ENCODE data around the gene NAPSA. TPM values are rescaled to one million over a fixed set of nuclear protein-coding genes. Genes with fewer than 3 reads are reported as not detected.

The NAPSA gene
- polyA plus RNA-seq, 1 donor from 2014 or later, result 4.2 TPM

DNA sequence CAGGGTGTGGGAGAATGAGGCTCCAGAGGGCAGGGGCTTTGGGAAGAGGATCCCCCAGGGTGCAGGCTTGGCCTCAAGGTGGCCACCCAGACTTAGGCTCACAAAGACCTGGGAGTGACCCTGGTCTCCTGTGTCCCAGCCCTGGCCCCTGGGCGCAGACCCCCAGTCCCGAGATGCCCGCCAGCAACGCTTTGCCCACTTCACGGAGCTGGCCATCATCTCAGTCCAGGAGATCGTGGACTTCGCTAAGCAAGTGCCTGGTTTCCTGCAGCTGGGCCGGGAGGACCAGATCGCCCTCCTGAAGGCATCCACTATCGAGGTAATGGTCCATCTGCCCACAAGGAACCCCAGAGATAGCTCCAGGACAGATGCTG is 13.4 kb upstream of the NAPSA start:
- peak overlapping the region in 1 of 4 donors; percentile 70 for H3K4me3 Mint-ChIP-seq
- no peaks in the 10 kb centered on the region for H3K27me3 Mint-ChIP-seq
- peaks cover 12 to 15% (median 12%) of the 10 kb centered on the region in 3 donors for H3K4me1 Mint-ChIP-seq
- H3K9me3 Mint-ChIP-seq, result no peaks in the 10 kb centered on the region
- H3K36me3 Mint-ChIP-seq, result peaks cover 2% of the 10 kb centered on the region
- H3K27ac Mint-ChIP-seq, result peak overlapping the region in 2 of 3 donors; percentile 59 to 96

DNA sequence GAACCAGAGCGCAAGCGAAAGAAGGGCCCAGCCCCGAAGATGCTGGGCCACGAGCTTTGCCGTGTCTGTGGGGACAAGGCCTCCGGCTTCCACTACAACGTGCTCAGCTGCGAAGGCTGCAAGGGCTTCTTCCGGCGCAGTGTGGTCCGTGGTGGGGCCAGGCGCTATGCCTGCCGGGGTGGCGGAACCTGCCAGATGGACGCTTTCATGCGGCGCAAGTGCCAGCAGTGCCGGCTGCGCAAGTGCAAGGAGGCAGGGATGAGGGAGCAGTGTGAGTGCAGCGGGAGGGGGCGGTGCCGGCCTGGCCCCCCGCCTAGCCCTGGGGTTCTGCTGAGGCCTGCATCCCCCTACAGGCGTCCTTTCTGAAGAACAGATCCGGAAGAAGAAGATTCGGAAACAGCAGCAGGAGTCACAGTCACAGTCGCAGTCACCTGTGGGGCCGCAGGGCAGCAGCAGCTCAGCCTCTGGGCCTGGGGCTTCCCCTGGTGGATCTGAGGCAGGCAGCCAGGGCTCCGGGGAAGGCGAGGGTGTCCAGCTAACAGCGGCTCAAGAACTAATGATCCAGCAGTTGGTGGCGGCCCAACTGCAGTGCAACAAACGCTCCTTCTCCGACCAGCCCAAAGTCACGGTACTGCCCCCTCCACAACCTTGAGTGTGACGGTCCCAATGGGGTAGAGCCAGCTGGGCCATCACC is 12.9 kb upstream of the NAPSA start:
- H3K9me3 Mint-ChIP-seq, result no peaks in the 10 kb centered on the region
- H3K27me3 Mint-ChIP-seq, result no peaks in the 10 kb centered on the region
- H3K4me1 Mint-ChIP-seq, result peaks cover 8 to 12% (median 10%) of the 10 kb centered on the region in 3 donors
- peaks cover 2% of the 10 kb centered on the region for H3K36me3 Mint-ChIP-seq
- H3K27ac Mint-ChIP-seq, result peak overlapping the region in 2 of 3 donors; percentile 59 to 96
- peak overlapping the region in 1 of 4 donors; percentile 18 for H3K4me3 Mint-ChIP-seq

DNA sequence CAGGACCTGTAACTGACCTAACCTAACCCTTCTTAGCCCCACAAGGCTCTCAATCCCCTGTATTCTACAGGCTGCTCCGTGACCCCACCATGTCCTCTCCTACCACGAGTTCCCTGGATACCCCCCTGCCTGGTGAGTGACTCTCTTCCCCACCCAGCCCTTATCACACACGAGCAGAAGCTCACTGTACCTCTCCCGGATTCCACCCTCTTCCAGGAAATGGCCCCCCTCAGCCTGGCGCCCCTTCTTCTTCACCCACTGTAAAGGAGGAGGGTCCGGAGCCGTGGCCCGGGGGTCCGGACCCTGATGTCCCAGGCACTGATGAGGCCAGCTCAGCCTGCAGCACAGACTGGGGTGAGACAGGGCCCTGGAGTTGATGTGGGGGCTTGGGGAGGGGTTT is 12.1 kb upstream of the NAPSA start:
- no peaks in the 10 kb centered on the region for H3K27me3 Mint-ChIP-seq

DNA sequence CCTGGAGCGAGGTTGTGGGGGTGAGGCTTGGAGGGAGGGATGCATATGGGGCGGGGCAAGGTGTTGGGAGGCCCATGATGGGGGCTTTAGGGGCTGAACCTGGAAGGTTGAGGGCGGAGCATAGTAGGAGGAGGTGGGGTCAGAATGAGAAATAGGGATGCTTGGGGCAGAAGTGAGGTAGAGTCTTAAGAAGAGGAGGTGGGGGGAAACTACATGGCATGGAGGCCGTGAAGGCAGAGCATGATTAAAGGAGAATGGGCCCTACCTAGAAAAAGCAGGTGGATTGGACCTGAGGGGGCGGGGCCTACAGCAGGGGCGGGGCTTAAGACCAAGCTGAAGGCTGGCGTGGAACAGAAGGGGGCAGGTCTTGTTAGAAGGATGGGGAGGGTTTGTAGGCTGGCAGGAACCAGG is 11.6 kb upstream of the NAPSA start:
- Mint-ChIP-seq H3K9me3 (no peaks in the 10 kb centered on the region), H3K4me3 (peak overlapping the region; percentile 57 to 98 (median 82)), H3K4me1 (peaks cover 5 to 12% (median 9%) of the 10 kb centered on the region in 3 donors), H3K27me3 (no peaks in the 10 kb centered on the region), H3K36me3 (peaks cover 2% of the 10 kb centered on the region), H3K27ac (peak overlapping the region; percentile 59 to 100 (median 96))

More for the DNA sequence above, 12.1 kb upstream of the NAPSA start:
- H3K27ac Mint-ChIP-seq, result peak overlapping the region in 2 of 3 donors; percentile 96 to 100
- peaks cover 5 to 12% (median 9%) of the 10 kb centered on the region in 3 donors for H3K4me1 Mint-ChIP-seq
- H3K9me3 Mint-ChIP-seq, result no peaks in the 10 kb centered on the region
- H3K36me3 Mint-ChIP-seq, result peaks cover 2% of the 10 kb centered on the region
- peak overlapping the region; percentile 61 to 92 (median 74) for H3K4me3 Mint-ChIP-seq

DNA sequence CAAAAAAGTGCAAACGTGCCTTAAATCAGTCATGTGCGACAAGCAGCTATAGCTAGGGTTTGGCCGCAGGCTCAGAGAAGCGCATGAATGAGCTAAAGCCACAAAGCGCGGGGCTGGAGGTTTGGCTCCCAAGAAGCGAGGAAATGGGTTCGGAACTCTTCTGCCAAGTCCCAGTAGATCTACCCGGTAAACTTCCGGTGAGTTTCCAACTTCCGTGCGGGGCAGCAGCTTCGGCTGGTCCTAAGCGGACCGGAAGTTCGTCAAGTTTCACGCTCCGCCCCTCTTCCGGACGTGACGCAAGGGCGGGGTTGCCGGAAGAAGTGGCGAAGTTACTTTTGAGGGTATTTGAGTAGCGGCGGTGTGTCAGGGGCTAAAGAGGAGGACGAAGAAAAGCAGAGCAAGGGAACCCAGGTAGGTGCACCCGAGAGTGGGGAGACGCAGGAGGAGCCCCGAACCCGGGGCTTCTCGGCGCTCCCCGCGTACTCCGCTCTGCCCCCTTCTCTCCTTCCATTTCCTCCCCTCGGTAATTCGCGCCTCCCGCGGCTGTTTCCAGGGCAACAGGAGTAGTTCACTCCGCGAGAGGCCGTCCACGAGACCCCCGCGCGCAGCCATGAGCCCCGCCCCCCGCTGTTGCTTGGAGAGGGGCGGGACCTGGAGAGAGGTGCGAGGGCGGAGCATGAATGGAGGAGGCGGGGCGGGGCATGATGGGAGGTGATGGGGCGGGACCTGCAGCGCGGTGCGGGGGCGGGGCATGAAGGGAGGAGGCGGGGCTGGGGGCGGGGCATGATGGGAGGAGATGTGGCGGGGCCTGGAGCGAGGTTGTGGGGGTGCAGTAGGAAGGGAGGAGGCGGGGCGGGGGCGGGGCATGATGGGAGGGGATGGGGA is 11.0 kb upstream of the NAPSA start, which contains the start of gene NR1H2:
TSS of gene NR1H2 (plus strand) at position 292 of the 885 bp plus-strand sequence. CDS start 1,149 bp downstream, outside the sequence.
- H3K27ac Mint-ChIP-seq, result peak within 1 kb of the TSS; percentile 96 to 100 (median 100)
- H3K36me3 Mint-ChIP-seq, result peaks cover 2% of the 10 kb centered on the region
- no peaks in the 10 kb centered on the region for H3K27me3 Mint-ChIP-seq
- H3K4me1 Mint-ChIP-seq, result peaks cover 5 to 12% (median 9%) of the 10 kb centered on the region in 3 donors
- no peaks in the 10 kb centered on the region for H3K9me3 Mint-ChIP-seq
- peak within 1 kb of the TSS; percentile 92 to 100 (median 96) for H3K4me3 Mint-ChIP-seq

DNA sequence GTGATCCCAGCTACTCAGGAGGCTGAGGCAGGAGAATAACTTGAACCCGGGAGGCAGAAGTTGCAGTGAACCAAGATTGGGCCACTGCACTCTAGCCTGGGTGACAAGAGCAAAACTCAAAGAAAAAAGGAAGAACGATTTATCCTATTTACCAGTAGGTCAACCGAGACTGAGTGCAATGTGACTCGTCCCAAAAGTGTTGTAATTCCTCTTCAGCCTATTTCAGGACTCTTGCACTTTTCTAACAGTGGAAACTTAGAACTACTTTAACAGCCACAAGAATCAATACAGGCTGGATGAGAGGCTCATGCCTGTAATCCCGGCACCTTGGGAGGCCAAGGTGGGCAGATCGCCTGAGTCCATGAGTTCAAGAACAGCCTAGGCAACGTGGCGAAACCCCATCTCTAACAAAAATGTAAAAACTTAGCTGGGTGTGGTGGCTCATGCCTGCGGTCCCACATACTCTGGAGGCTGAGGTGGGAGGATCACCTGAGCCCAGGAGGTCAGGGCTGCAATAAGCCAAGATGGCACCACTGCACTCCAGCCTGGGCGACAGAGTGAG is 6.6 kb upstream of the NAPSA start:
- H3K27ac Mint-ChIP-seq, result peak overlapping the region in 1 of 3 donors; percentile 8
- H3K36me3 Mint-ChIP-seq, result no peaks in the 10 kb centered on the region
- H3K9me3 Mint-ChIP-seq, result no peaks in the 10 kb centered on the region
- peak overlapping the region in 1 of 4 donors; percentile 44 for H3K4me3 Mint-ChIP-seq
- no peaks in the 10 kb centered on the region for H3K27me3 Mint-ChIP-seq
- peaks cover 11 to 21% (median 18%) of the 10 kb centered on the region in 3 donors for H3K4me1 Mint-ChIP-seq

DNA sequence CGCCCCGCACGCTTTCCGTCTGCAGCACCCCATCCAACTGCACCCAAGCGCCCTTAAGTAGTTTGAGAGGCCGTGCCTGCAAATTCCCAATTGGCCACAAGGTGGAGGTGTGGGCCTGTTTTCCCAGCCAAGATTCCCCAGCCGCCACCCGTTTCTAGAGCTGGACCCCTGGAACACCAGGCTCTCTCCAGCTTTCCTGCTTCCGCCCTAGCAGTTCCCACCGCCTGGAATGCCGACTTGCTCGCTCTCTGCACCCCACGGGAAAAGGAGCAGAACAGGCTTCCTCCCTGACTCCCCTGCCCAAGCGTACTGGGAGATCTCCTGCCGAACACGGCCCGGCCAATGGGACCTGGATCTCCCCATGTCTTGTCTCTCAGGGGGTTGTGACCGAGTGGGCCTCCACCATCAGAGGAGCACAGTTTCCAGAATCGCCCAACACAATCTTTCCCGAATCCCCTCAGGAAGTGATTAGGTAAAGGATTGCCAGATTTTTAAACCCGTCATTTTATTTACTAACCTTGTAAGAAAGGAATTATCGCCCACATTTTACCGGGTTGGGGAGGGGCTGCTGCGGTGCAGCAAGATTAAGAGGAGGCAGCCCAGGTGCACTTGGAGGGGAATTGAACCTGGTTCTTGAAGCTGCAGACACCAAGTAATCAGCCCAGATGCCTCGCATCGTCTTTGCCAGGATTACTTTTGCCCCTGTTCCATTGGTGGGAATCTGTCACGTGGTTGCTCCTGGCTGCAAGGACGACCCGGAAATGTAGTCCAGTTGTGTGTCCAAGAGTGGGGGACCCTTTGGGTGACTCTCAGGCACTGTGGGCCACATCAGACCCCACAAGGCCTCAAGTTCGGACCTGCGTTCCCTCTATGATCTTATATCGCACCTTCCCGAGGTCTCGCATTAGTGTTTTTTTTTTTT is 3.5 kb upstream of the NAPSA start:
- Mint-ChIP-seq H3K27ac (peak overlapping the region; percentile 83 to 92 (median 86)), H3K4me1 (peaks cover 23 to 28% (median 27%) of the 10 kb centered on the region in 3 donors), H3K36me3 (no peaks in the 10 kb centered on the region), H3K9me3 (no peaks in the 10 kb centered on the region), H3K4me3 (peak overlapping the region; percentile 85 to 98 (median 94)), H3K27me3 (no peaks in the 10 kb centered on the region)

DNA sequence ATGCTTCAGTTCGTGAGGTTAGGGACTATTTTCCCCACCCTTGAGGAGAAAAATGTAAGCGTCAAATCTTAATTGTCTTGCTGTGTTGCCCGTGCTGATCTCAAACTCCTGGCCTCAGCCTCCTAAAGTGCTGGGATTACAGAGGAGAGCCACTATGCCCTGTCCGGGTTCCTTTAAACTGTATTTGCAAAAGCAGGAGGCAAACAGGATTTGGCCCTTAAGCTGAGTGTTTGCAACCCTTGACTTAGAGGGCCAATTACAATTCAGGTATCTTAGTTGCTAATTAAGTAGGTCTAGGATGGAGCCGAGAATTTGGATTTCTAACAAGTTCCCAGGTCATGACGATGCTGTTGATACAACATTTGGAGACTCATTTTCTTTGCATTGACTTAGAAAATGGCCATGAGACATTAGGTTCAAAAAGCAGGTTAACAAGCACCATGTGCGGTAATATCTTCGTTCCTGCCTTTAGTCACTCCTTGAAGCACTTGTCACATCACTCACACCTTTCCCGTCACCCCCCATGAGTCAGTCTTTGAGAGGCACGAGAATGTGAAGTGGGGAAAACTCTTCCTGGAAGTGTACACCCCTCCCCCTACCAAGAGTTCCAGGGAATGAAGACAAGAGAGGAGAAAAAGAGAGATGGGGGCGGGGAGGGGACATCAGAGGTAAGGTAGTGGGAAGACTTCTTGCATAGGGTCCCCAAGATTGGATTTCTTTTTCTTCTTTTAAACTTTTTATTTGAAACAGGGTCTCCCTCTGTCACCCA is 2.6 kb downstream of the NAPSA start:
- H3K4me1 Mint-ChIP-seq, result peaks cover 34 to 46% (median 43%) of the 10 kb centered on the region in 3 donors
- peak overlapping the region in 2 of 4 donors; percentile 44 to 47 for H3K4me3 Mint-ChIP-seq
- H3K9me3 Mint-ChIP-seq, result no peaks in the 10 kb centered on the region
- no peaks in the 10 kb centered on the region for H3K36me3 Mint-ChIP-seq
- no peaks in the 10 kb centered on the region for H3K27me3 Mint-ChIP-seq
- peak overlapping the region in 1 of 3 donors; percentile 88 for H3K27ac Mint-ChIP-seq

DNA sequence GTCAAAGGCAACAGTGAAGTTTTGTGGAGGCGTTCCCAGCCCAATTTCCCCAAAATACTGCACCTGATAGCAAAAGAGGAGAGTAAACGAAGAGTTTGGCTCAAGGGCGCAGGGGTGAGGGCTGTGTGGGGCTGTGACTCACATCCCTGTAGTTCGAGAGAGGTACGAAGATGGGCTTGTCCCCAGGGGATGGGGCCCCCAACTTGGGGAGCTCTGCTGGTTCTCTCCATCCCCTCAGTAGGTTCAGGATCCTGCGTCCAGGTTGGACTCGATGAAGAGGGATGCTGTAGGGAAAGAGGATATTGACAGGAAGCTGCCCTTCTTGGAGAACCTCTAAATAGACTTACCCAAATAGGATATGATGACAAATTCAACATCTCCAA is 3.4 kb downstream of the NAPSA start:
- no peaks in the 10 kb centered on the region for H3K9me3 Mint-ChIP-seq
- no peaks in the 10 kb centered on the region for H3K36me3 Mint-ChIP-seq
- no peaks in the 10 kb centered on the region for H3K27me3 Mint-ChIP-seq
- peak overlapping the region in 1 of 3 donors; percentile 88 for H3K27ac Mint-ChIP-seq
- H3K4me1 Mint-ChIP-seq, result peaks cover 35 to 49% (median 46%) of the 10 kb centered on the region in 3 donors
- H3K4me3 Mint-ChIP-seq, result peak overlapping the region in 2 of 4 donors; percentile 44 to 61

DNA sequence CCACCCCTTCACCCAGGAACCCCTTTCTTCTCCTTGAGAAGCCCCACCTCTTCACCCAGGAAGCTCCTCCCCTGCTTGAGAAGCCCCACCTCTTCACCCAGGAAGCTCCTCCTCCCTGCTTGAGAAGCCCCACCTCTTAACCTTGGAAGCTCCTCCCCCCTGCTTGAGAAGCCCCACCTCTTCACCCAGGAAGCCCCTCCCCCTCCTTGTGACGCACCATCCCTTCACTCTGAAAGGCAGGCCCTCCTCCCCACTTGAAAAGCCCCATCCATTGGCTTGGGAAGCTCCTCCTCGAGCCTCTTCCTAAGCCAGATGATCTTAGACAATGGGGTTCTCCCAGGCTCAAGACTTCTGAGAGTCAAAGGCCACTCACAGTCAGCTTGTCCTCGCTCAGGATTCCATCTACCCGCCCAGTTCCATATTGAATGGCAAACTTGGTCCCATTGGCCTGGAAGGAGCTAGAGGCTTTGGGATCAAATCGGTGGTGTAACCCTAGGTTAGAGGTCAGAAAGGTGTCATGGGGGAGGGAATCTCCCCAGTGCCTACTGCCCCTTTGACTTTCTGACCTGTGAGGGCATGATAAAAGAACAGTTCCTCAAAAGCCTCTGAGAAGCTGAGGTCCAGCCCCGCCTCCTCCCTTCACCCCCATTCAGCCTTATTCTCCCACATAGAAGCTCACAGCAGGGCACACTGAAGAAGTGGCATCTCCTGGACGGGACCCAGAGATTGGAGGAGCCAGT is 4.0 kb downstream of the NAPSA start:
- no peaks in the 10 kb centered on the region for H3K27me3 Mint-ChIP-seq
- no peaks in the 10 kb centered on the region for H3K36me3 Mint-ChIP-seq
- peaks cover 38 to 52% (median 50%) of the 10 kb centered on the region in 3 donors for H3K4me1 Mint-ChIP-seq
- H3K4me3 Mint-ChIP-seq, result peak overlapping the region in 2 of 4 donors; percentile 44 to 61
- no peaks in the 10 kb centered on the region for H3K9me3 Mint-ChIP-seq
- peak overlapping the region in 1 of 3 donors; percentile 88 for H3K27ac Mint-ChIP-seq

DNA sequence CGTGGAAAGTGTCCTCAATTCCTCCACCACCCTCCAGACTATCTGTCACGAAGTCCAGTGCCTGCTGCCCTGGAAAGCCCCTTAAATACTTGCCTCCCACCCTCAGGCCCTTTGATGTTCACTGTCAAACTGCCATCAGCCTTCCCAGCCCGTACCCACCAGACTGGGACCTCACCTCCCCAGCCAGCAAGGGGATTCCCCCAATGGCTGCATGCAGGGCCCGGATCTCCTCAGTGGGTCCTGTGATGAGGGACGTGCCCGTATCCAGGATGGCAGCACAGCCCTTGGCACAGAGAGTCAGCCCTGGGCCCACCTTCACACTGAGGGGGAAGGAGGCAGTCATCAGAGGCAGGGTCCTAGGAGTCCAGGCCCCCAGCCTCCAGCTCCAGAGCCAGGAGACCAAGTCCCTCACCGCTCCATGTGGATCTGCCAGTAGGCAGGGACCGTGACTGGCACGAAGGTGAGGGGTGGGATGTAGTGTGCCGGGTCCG is 6.1 kb downstream of the NAPSA start:
- no peaks in the 10 kb centered on the region for H3K9me3 Mint-ChIP-seq
- peak overlapping the region; percentile 2 to 95 (median 91) for H3K4me3 Mint-ChIP-seq
- H3K36me3 Mint-ChIP-seq, result no peaks in the 10 kb centered on the region
- peaks cover 24 to 37% (median 37%) of the 10 kb centered on the region in 3 donors for H3K4me1 Mint-ChIP-seq
- H3K27me3 Mint-ChIP-seq, result no peaks in the 10 kb centered on the region
- H3K27ac Mint-ChIP-seq, result peak overlapping the region in 2 of 3 donors; percentile 95 to 99

DNA sequence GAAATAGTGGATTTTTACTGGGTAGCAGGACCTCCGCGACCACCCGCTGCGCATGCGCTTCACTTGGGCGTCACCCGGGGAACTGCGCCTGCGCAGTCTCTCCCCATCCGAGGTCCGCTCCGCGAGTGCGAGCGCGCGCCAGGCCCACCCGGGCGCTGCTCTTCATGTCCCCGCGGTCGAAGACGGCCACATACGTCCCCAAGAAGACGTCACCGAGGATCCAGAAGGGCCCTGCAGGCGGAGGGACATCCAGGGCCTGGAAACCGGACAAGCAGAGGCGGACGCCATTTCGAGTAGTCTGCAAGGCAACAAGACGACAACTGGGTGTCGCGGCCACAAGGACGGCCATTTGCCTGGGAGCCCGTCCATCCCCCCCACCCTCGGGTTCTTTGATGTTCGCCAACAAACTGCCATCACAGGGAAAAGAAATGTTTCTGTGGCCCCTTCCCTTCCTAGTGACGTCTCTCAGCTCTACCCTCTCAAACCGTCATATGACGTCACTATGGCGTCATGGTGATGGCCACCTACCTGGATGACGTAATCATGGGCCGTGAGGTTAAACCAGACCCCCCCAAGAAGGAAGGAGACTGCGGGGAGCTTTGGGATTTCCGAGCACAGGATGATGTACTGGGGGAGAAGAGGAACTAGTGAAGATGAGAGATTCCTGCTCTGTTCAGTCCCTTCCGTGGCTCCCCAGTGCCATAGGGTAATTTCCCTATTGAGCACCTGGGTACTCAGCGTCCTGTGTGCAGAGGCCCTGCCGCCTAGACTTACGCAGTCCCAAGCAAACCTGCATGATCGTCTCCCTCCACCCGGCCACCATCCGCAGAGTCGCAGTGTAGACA is 6.7 kb downstream of the NAPSA start:
- H3K4me3 Mint-ChIP-seq, result peak overlapping the region; percentile 89 to 97 (median 94)
- no peaks in the 10 kb centered on the region for H3K9me3 Mint-ChIP-seq
- H3K27me3 Mint-ChIP-seq, result no peaks in the 10 kb centered on the region
- H3K4me1 Mint-ChIP-seq, result peaks cover 24 to 37% (median 36%) of the 10 kb centered on the region in 3 donors
- H3K27ac Mint-ChIP-seq, result peak overlapping the region; percentile 92 to 99 (median 95)
- no peaks in the 10 kb centered on the region for H3K36me3 Mint-ChIP-seq

Measured in IgD-negative memory B cell (primary cell).